GM12878 (cell line): ENCODE results near the gene CAMK4. TPM values are rescaled to one million over a fixed set of nuclear protein-coding genes. Genes with fewer than 3 reads are reported as not detected.

Experiments used
- CEBPB ChIP-seq, 2 experiments: fragments of 150-350 bp in 1 of 2; IDR thresholded peaks; 2 replicates each; pipeline ENCODE4 v1.6.1; 2012 to 2014; ENCODE audit warnings: low read depth in 2 of 2, low read length in 2 of 2, borderline replicate concordance in 1 of 2, inconsistent platforms in 1 of 2
- CREB1 ChIP-seq: IDR thresholded peaks from 2 replicates; pipeline ENCODE4 v1.6.1; 2012; ENCODE audit warnings: low read depth, mild to moderate bottlenecking, inconsistent platforms
- CREM ChIP-seq: IDR thresholded peaks from 2 replicates; pipeline ENCODE4 v1.6.1; 2014; ENCODE audit warnings: antibody characterized with exemption, low read depth
- DPF2 ChIP-seq: fragments of 450-650 bp; IDR thresholded peaks from 2 replicates; pipeline ENCODE4 v1.6.1; 2017; ENCODE audit warnings: mild to moderate bottlenecking
- GABPA ChIP-seq: IDR thresholded peaks from 2 replicates; pipeline ENCODE4 v1.6.1; 2014; ENCODE audit warnings: antibody characterized with exemption, low read depth, mild to moderate bottlenecking, inconsistent platforms
- GATAD2B ChIP-seq: fragments of 450-650 bp; conservative IDR thresholded peaks from 2 replicates; pipeline ENCODE4 v1.6.1; 2017; ENCODE audit warnings: low read depth, mild to moderate bottlenecking, moderate library complexity
- IKZF1 ChIP-seq: fragments of 450-650 bp; conservative IDR thresholded peaks from 2 replicates; pipeline ENCODE4 v1.6.1; 2017; ENCODE audit warnings: antibody characterized with exemption, mild to moderate bottlenecking
- KLF5 ChIP-seq: fragments of 450-650 bp; IDR thresholded peaks from 2 replicates; pipeline ENCODE4 v1.6.1; 2014; ENCODE audit warnings: mild to moderate bottlenecking; ENCODE audit not compliant: partially characterized antibody
- LARP7 ChIP-seq: fragments of 450-650 bp; IDR thresholded peaks from 2 replicates; pipeline ENCODE4 v1.6.1; 2017; ENCODE audit warnings: mild to moderate bottlenecking
- MXI1 ChIP-seq: fragments of 150-350 bp; IDR thresholded peaks from 2 replicates; pipeline ENCODE4 v1.6.1; 2011; ENCODE audit warnings: low read depth, mild to moderate bottlenecking, inconsistent platforms, low read length, improper control_type of control experiment
- PAX8 ChIP-seq: fragments of 450-650 bp; IDR thresholded peaks from 2 replicates; pipeline ENCODE4 v1.6.1; 2017; ENCODE audit warnings: mild to moderate bottlenecking, moderate library complexity
- POLR2AphosphoS5 ChIP-seq: IDR thresholded peaks from 2 replicates; pipeline ENCODE4 v1.6.1; 2011; ENCODE audit warnings: mild to moderate bottlenecking, low read length, inconsistent platforms
- RBBP5 ChIP-seq: fragments of 200-600 bp; sonication (generic); conservative IDR thresholded peaks from 2 replicates; pipeline ENCODE4 v1.6.1; 2016
- SMARCA5 ChIP-seq: fragments of 450-650 bp; IDR thresholded peaks from 2 replicates; pipeline ENCODE4 v1.6.1; 2017; ENCODE audit warnings: mild to moderate bottlenecking
- SRF ChIP-seq, 2 experiments: IDR thresholded peaks; 2 replicates each; pipeline ENCODE4 v1.6.1; 2011; ENCODE audit warnings: low read depth in 2 of 2, low read length in 2 of 2, mild to moderate bottlenecking in 1 of 2, moderate library complexity in 1 of 2
- WRNIP1 ChIP-seq: IDR thresholded peaks from 2 replicates; pipeline ENCODE4 v1.6.1; 2011; ENCODE audit warnings: low read depth, low read length, improper control_type of control experiment, borderline replicate concordance
- YY1 ChIP-seq: IDR thresholded peaks from 2 replicates; pipeline ENCODE4 v1.6.1; 2011; ENCODE audit warnings: low read depth, mild to moderate bottlenecking, low read length
- ZBED1 ChIP-seq: IDR thresholded peaks from 2 replicates; pipeline ENCODE4 v1.6.1; 2016; ENCODE audit warnings: borderline replicate concordance
- polyA plus RNA-seq, 11 experiments: library from polyadenylated mRNA; depleted of rRNA in 4 of 11; unstranded in 6 of 11; stranded (reverse) in 5 of 11; fragments of >200 nt; fragmentation: Nextera tagmentation in 4 of 11; fragmentation: Illumina TruSeq in 1 of 11; extraction: Ambion mirVana in 4 of 11; extraction: Trizol in 1 of 11; gene quantifications; 1 replicate in 1 of 11; 2 replicates in 10 of 11; pipeline versions ENCODE4 v1.2.1 to v1.2.3, GENCODE V29; 2011 to 2016; ENCODE audit warnings: inconsistent platforms in 2 of 11, missing spikeins in 2 of 11, low read depth in 1 of 11
- total RNA-seq, 4 experiments: library from RNA; depleted of rRNA in 3 of 4; stranded (reverse); fragments of >200 nt in 3 of 4; fragmentation: Illumina TruSeq in 1 of 4; extraction: Trizol in 1 of 4; gene quantifications; 2 replicates each; pipeline versions ENCODE4 v1.2.1 to v1.2.3, GENCODE V29; 2013 to 2021
- TF ChIP-seq, protein P1 (sequence below): fragments of 450-650 bp; IDR thresholded peaks from 2 replicates; pipeline ENCODE4 v1.6.1; 2017; ENCODE audit warnings: mild to moderate bottlenecking
- TF ChIP-seq, protein P2 (sequence below): IDR thresholded peaks from 2 replicates; pipeline ENCODE4 v1.6.1; 2011; ENCODE audit warnings: borderline replicate concordance, low read depth, mild to moderate bottlenecking, moderate library complexity, mixed read lengths, low read length; ENCODE audit not compliant: insufficient read depth; ENCODE audit errors: extremely low read length
- TF ChIP-seq, protein P3 (sequence below), 3 experiments: IDR thresholded peaks in 2 of 3; conservative IDR thresholded peaks in 1 of 3; 2 replicates each; pipeline ENCODE4 v1.5.1; 2011; ENCODE audit warnings: low read depth in 3 of 3, low read length in 3 of 3, mild to moderate bottlenecking in 3 of 3, control low read depth in 2 of 3, moderate library complexity in 2 of 3, inconsistent platforms in 1 of 3, mixed read lengths in 1 of 3; ENCODE audit not compliant: control insufficient read depth in 2 of 3, insufficient read depth in 1 of 3; ENCODE audit errors: extremely low read depth in 1 of 3
- TF ChIP-seq, protein P4 (sequence below): IDR thresholded peaks from 2 replicates; pipeline ENCODE4 v1.6.1; 2012; ENCODE audit warnings: mild to moderate bottlenecking, low read depth, low read length

CAMK4 gene
- total and polyA plus RNA-seq, 10 of the 15 experiments (the other 5 are each of a cell fraction or from before 2014, with no cell fraction given): 13.3 to 51.9 (median 35.3) TPM

DNA sequence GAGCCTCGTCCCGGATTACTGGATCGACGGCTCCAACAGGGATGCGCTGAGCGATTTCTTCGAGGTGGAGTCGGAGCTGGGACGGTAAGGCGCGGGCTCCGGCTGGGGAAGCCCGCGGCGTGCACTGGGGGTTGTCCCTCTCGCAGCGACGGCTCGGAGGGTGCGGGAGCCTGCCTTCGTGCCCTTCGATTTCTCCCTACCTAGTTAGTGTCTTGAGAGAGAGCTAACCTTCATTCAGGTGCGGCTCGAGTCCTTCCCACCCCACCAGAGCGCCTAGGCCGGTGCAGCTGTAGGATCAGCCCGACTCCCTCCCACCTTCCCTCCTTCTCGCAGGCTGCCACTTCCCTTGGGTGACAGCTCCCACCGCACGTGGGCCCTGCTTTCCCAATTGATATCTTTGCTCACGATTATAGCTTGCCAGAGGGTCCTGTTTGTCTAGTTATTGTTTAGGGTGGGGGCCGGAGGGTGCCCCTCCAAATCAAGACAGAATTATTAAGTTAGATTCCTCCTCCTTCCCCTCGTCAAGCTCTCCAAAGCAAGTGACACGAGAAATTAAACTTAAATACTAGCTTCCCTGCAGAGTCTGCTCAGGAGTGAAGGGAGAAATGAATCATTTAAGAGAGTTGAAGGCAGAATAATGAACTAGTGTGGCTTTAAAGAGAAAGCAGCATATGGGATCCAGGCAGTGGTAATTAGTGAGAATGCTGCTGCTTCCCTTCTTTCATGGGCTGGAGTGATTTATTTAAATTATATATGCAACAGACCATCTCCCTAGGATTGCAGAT, 569 bp downstream of the CAMK4 start (continued):
- TF ChIP-seq CREB1 (no peak), CREM (0 out of 2 replicates have a peak, but pooled peaks have one; percentile 11), MXI1 (0 out of 2 replicates have a peak, but pooled peaks have one; percentile 52), POLR2AphosphoS5 (0 out of 2 replicates have a peak, but pooled peaks have one; percentile 36), ZBED1 (no peak), GABPA (no peak), IKZF1 (peak; percentile 52), WRNIP1 (no peak), KLF5 (no peak), SRF (IDR thresholded peaks at IDR 0.05; ENCODE audit: low read depth in 2 of 2, low read length in 2 of 2) (no peak), PAX8 (no peak), RBBP5 (no peak; the same call in 1 of the 2 replicates), CEBPB (IDR thresholded peaks at IDR 0.05; ENCODE audit: borderline replicate concordance in 1 of 2, low read depth in 2 of 2, low read length in 2 of 2) (no peak), LARP7 (peak; percentile 57; the same call in 1 of the 2 replicates), DPF2 (peak; percentile 63), SMARCA5 (peak; percentile 87; the same call in 1 of the 2 replicates), GATAD2B (no peak), YY1 (no peak)
- TF ChIP-seq, protein P1, sequence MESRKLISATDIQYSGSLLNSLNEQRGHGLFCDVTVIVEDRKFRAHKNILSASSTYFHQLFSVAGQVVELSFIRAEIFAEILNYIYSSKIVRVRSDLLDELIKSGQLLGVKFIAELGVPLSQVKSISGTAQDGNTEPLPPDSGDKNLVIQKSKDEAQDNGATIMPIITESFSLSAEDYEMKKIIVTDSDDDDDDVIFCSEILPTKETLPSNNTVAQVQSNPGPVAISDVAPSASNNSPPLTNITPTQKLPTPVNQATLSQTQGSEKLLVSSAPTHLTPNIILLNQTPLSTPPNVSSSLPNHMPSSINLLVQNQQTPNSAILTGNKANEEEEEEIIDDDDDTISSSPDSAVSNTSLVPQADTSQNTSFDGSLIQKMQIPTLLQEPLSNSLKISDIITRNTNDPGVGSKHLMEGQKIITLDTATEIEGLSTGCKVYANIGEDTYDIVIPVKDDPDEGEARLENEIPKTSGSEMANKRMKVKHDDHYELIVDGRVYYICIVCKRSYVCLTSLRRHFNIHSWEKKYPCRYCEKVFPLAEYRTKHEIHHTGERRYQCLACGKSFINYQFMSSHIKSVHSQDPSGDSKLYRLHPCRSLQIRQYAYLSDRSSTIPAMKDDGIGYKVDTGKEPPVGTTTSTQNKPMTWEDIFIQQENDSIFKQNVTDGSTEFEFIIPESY: no peak
- TF ChIP-seq, protein P2, sequence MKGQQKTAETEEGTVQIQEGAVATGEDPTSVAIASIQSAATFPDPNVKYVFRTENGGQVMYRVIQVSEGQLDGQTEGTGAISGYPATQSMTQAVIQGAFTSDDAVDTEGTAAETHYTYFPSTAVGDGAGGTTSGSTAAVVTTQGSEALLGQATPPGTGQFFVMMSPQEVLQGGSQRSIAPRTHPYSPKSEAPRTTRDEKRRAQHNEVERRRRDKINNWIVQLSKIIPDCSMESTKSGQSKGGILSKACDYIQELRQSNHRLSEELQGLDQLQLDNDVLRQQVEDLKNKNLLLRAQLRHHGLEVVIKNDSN: no peak
- TF ChIP-seq, protein P3, sequence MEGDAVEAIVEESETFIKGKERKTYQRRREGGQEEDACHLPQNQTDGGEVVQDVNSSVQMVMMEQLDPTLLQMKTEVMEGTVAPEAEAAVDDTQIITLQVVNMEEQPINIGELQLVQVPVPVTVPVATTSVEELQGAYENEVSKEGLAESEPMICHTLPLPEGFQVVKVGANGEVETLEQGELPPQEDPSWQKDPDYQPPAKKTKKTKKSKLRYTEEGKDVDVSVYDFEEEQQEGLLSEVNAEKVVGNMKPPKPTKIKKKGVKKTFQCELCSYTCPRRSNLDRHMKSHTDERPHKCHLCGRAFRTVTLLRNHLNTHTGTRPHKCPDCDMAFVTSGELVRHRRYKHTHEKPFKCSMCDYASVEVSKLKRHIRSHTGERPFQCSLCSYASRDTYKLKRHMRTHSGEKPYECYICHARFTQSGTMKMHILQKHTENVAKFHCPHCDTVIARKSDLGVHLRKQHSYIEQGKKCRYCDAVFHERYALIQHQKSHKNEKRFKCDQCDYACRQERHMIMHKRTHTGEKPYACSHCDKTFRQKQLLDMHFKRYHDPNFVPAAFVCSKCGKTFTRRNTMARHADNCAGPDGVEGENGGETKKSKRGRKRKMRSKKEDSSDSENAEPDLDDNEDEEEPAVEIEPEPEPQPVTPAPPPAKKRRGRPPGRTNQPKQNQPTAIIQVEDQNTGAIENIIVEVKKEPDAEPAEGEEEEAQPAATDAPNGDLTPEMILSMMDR (IDR thresholded peaks at IDR 0.05 in 2 of 3, conservative IDR thresholded peaks at IDR 0.05 in 1 of 3; ENCODE audit: control insufficient read depth in 2 of 3, extremely low read depth in 1 of 3, insufficient read depth in 1 of 3, low read depth in 3 of 3, low read length in 3 of 3): no peak
- TF ChIP-seq, protein P4, sequence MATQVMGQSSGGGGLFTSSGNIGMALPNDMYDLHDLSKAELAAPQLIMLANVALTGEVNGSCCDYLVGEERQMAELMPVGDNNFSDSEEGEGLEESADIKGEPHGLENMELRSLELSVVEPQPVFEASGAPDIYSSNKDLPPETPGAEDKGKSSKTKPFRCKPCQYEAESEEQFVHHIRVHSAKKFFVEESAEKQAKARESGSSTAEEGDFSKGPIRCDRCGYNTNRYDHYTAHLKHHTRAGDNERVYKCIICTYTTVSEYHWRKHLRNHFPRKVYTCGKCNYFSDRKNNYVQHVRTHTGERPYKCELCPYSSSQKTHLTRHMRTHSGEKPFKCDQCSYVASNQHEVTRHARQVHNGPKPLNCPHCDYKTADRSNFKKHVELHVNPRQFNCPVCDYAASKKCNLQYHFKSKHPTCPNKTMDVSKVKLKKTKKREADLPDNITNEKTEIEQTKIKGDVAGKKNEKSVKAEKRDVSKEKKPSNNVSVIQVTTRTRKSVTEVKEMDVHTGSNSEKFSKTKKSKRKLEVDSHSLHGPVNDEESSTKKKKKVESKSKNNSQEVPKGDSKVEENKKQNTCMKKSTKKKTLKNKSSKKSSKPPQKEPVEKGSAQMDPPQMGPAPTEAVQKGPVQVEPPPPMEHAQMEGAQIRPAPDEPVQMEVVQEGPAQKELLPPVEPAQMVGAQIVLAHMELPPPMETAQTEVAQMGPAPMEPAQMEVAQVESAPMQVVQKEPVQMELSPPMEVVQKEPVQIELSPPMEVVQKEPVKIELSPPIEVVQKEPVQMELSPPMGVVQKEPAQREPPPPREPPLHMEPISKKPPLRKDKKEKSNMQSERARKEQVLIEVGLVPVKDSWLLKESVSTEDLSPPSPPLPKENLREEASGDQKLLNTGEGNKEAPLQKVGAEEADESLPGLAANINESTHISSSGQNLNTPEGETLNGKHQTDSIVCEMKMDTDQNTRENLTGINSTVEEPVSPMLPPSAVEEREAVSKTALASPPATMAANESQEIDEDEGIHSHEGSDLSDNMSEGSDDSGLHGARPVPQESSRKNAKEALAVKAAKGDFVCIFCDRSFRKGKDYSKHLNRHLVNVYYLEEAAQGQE: no peak
